Caki2 (cell line): ENCODE results near the gene BBLN. TPM values are rescaled to one million over a fixed set of nuclear protein-coding genes. Genes with fewer than 3 reads are reported as not detected.

Experiments used
- DNase-seq: peaks from one replicate; pipeline ENCODE4 v3.0.0-alpha.2; 2015; ENCODE audit warnings: low read depth
- in situ Hi-C: cut with HindIII; loops from 2 replicates; pipeline ENCODE4 v1.10.0; 2016; ENCODE audit warnings: low sequenced_read_pairs, low pct_unique_long_range_greater_than_20kb, mixed read lengths
- total RNA-seq: library from RNA; depleted of rRNA; stranded (reverse); fragments of >200 nt; shearing (Covaris generic); gene quantifications from 2 replicates; pipeline ENCODE4 v1.2.3, GENCODE V29; 2014; ENCODE audit warnings: low replicate concordance; rRNA removed

The BBLN gene
- total RNA-seq, 1 experiment from 2014 or later = 199 TPM

DNA sequence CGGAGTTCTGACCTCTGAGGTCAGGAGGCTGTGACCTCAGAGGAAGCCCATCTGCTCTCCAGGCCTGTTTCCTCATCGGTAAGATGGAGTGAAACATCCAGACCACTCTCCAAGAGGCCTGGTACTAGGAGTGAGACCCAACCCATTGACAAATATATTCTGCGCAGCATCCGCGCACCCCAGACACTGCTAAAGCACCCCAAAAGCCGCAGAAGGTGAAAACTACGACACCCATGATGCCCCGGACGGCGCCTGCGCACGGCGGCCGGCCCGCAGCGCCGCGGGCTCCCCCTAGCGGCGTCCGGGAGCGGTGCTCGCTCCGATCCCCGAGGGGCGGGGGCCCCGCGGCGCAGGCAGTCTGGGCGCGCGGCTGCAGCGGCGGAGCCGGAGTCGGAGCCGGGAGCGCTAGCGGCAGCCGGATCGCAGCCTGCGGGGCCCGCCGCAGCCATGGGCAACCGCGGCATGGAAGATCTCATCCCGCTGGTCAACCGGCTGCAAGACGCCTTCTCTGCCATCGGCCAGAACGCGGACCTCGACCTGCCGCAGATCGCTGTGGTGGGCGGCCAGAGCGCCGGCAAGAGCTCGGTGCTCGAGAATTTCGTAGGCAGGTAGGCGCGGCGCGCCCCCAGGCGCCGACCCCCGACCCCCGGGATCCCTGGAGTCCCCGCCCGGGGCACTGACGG, 43.1 kb downstream of the BBLN start, which contains the start of gene DNM1:
TSS of gene DNM1 (plus strand) at position 356 of the 683 bp plus-strand sequence. CDS start at position 448, 92 bp downstream.
- in situ Hi-C loops = no loop called here
- DNase-seq = peak; percentile 66

- in situ Hi-C loops = no loop called here
- DNase-seq = peak; percentile 81
Measured at GRCh38 chr9:128203707-128204551, 43.9 kb downstream of the BBLN start.

DNA sequence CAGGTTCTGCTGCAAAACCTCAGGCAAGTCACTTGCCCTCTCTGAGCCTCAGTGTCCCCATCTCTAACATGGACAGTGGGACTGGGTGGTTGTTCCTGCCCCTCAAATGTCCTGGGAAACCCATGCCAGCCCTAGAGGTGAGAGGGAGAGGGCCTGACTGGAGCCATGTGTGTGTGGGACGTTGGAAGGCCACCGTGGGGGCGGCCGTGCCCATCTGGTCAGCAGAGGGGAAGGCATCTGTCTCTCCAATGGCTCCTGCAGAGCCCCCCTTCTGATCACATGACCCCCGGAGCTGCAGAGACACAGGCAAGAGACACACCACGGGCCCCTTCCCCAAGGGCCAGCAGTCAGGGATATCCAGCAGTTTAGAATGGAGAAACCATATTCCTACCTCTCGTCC, 44.8 kb downstream of the BBLN start:
- DNase-seq = no peak
- in situ Hi-C loops = no loop called here

DNA sequence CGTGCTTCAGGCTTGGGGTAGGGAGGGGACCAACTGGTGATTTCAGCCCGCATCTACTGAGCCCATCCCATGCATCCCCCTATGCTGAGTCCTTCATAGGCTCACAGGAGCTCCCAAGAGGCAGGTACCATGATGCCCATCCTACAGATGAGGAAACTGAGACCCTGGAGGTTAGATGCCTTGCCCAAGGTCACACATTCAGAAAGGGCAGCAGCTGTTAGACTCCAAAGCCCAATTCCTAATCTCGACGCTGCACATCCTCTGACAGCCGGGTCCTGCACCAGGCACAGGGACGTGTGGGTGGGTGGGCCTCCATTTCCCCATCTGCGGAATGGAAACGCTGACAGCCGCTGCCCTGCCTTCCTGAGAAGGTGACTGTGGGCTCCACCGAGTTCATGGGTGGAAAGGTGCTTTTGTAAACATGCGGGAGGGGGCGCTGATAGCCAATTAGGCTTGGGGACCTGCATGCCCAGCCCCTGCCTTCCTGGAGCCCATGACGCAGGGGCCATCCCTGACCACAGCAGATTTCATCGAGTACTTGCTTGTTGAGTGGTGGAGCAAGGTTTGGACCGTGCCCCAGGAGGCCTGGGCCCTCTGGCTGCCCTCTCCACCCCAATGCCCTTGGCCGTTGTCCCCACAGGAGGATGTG, 45.4 kb downstream of the BBLN start:
- no peak for DNase-seq
- in situ Hi-C loops = no loop called here

GRCh38 chr9:128206484-128206883, 46.4 kb downstream of the BBLN start:
- in situ Hi-C loops = no loop called here
- DNase-seq = no peak

GRCh38 chr9:128206916-128207910, 47.1 kb downstream of the BBLN start:
- DNase-seq = no peak
- in situ Hi-C loops = no loop called here

DNA sequence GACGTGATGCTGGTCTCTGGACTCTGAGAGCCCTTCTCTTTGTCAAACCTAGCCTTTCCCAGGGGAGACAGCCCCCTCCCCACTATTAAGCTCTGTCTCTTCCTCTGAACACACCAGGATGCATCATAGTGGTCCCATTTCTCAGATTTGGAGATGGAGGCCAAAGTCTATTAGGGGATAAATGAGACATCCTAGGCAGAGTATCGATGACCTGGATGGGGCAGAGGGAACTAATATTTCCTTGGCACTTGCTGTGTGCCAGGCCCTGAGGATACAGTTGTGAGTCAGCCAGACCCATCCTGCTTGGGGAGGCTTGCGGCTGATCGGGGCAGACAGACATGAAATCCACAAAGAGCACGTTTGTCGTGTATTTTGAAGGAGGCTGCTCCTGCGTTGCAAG, 48.3 kb downstream of the BBLN start:
- in situ Hi-C loops = no loop called here
- no peak for DNase-seq

DNA sequence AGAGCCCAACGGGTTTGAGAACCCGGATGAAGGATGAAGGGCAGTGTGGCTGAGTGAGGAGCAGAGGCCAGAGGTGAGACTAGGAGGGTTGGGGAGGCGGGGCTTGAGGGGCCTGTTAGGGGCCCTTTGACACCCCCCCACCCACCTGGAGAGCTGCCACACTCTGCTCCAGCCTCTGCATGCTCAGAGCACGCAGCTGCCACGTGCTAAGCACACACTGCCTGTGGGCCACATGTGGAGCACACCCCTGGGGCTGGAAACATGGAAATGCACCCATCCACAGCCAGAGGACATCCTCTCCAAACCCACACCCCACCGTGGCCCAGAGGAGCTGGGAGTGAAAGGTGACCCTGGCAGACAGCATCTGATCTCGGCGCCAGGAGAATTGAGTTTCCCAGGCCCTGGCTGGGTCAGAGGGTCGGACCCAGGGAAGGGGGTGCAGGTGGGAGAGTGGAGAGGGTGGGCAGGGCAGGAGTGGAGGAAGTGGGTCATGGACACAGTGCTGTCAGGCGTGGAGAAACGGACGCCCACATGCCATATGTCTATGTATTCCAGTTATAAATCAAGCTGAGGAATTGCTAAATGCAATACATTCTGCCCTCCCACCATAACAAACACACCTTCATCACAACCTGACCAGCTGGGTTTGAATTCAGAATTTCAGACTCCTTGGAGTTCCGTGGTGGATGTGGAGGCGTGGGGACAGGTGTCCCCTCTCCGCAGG, 49.0 kb downstream of the BBLN start:
- DNase-seq = no peak
- in situ Hi-C loops = no loop called here

GRCh38 chr9:128211186-128211980, 51.3 kb downstream of the BBLN start:
- in situ Hi-C loops = no loop called here
- DNase-seq = peak; percentile 97

- DNase-seq = no peak
- in situ Hi-C loops = no loop called here
Measured at GRCh38 chr9:128211981-128212281, 51.9 kb downstream of the BBLN start.

Other genes starting within 250 kb of the BBLN start
- 18.1 and 22.2 TPM in 2 replicates for gene ST6GALNAC4, start 243.2 kb upstream of the BBLN start, total RNA-seq
- gene PIP5KL1, start 229.5 kb upstream of the BBLN start, total RNA-seq = 6.2 and 9.2 TPM in 2 replicates
- gene DPM2, start 222.4 kb upstream of the BBLN start, total RNA-seq = 46.9 and 54.5 TPM in 2 replicates
- 93.4 and 140 TPM in 2 replicates for gene EEIG1, start 179.3 kb upstream of the BBLN start, total RNA-seq
- gene NAIF1, start 92.9 kb upstream of the BBLN start, total RNA-seq = 12.3 and 24.5 TPM in 2 replicates
- gene SLC25A25, start 92.0 kb upstream of the BBLN start, total RNA-seq = 5.0 and 14.5 TPM in 2 replicates
- 93.5 and 114 TPM in 2 replicates for gene PTGES2, start 32.5 kb upstream of the BBLN start, total RNA-seq
- gene LCN2, start 10.8 kb upstream of the BBLN start, total RNA-seq = 2.2 TPM in 1 of 2 replicates, not detected in the other
- gene CIZ1, start 31.3 kb downstream of the BBLN start, total RNA-seq = 25.6 and 27.7 TPM in 2 replicates
- gene DNM1, start 43.1 kb downstream of the BBLN start, total RNA-seq = 15.3 and 22.3 TPM in 2 replicates
- gene GOLGA2, start 115.7 kb downstream of the BBLN start, total RNA-seq = 44.6 and 79.8 TPM in 2 replicates
- 97.2 and 141 TPM in 2 replicates for gene SWI5, start 116.0 kb downstream of the BBLN start, total RNA-seq
- 17.2 and 29.2 TPM in 2 replicates for gene TRUB2, start 162.2 kb downstream of the BBLN start, total RNA-seq
- gene COQ4, start 162.6 kb downstream of the BBLN start, total RNA-seq = 76.4 and 85.3 TPM in 2 replicates
- 18.8 and 22.0 TPM in 2 replicates for gene SLC27A4, start 180.3 kb downstream of the BBLN start, total RNA-seq
- gene URM1, start 211.1 kb downstream of the BBLN start, total RNA-seq = 71.8 and 107 TPM in 2 replicates